ENCODE results near the gene IRF7. TPM values are rescaled to one million over a fixed set of nuclear protein-coding genes. Genes with fewer than 3 reads are reported as not detected.

The IRF7 gene
- total RNA-seq, 1 donor from 2014 or later, result 75.4 TPM

GRCh38 chr11:563066-563811 lies 52.5 kb downstream of the IRF7 start:
- Histone ChIP-seq H3K9ac (ENCODE audit: low read length) (no peak overlapping the region), H3K4me1 (ENCODE audit: insufficient read depth, low read length) (peaks cover 8% of the 10 kb centered on the region)
- H3K4me3 Mint-ChIP-seq (ENCODE audit: unreplicated experiment), result no peak overlapping the region

More at GRCh38 chr11:563066-563811, 52.5 kb downstream of the IRF7 start:
- Histone ChIP-seq H3K4me3 (ENCODE audit: insufficient read depth, low read depth, low read length) (no peak overlapping the region), H3K79me2 (ENCODE audit: insufficient read depth, low read length) (no peaks in the 10 kb centered on the region), H3K4me2 (ENCODE audit: low read length) (no peak overlapping the region), H3K9me3 (ENCODE audit: insufficient read depth, low read depth, low read length) (no peaks in the 10 kb centered on the region), H3K27ac (ENCODE audit: low read depth, low read length) (no peak overlapping the region), H3K27me3 (ENCODE audit: insufficient read depth, low read length) (peaks cover 5% of the 10 kb centered on the region), H3K36me3 (ENCODE audit: insufficient read depth, low read length) (no peaks in the 10 kb centered on the region), H2AFZ (ENCODE audit: low read depth, low read length) (no peak overlapping the region), H4K20me1 (ENCODE audit: insufficient read depth, low read length) (no peaks in the 10 kb centered on the region)
- Mint-ChIP-seq H3K4me1 (ENCODE audit: low read depth, unreplicated experiment) (peaks cover 7% of the 10 kb centered on the region), H3K36me3 (ENCODE audit: low read depth, unreplicated experiment) (peaks cover 9% of the 10 kb centered on the region), H3K9me3 (ENCODE audit: unreplicated experiment) (peaks cover 2% of the 10 kb centered on the region), H3K27me3 (ENCODE audit: low read depth, unreplicated experiment) (no peaks in the 10 kb centered on the region), H3K27ac (ENCODE audit: unreplicated experiment) (no peak overlapping the region)
- DNase-seq (ENCODE audit: low read depth) (no peak), FAIRE-seq (no peak)
- TF ChIP-seq, protein P1, sequence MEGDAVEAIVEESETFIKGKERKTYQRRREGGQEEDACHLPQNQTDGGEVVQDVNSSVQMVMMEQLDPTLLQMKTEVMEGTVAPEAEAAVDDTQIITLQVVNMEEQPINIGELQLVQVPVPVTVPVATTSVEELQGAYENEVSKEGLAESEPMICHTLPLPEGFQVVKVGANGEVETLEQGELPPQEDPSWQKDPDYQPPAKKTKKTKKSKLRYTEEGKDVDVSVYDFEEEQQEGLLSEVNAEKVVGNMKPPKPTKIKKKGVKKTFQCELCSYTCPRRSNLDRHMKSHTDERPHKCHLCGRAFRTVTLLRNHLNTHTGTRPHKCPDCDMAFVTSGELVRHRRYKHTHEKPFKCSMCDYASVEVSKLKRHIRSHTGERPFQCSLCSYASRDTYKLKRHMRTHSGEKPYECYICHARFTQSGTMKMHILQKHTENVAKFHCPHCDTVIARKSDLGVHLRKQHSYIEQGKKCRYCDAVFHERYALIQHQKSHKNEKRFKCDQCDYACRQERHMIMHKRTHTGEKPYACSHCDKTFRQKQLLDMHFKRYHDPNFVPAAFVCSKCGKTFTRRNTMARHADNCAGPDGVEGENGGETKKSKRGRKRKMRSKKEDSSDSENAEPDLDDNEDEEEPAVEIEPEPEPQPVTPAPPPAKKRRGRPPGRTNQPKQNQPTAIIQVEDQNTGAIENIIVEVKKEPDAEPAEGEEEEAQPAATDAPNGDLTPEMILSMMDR (IDR thresholded peaks at IDR 0.05; ENCODE audit: insufficient read depth, low read depth, low read length), result no peak
- TF ChIP-seq EZH2 (IDR thresholded peaks at IDR 0.05; ENCODE audit: insufficient read depth, low read length), result no peak

Small RNAs within 50 kb of the gene (microRNA-seq; reads per million reads assigned to microRNA genes)
- gene MIR210, result 1,187 reads per million, percentile 83 among the genes with 10 or more reads in this experiment

Other genes starting within 250 kb of the IRF7 start
- gene B4GALNT4, start 246.5 kb downstream of the IRF7 start, total RNA-seq, result 64.6 and 68.5 TPM in 2 replicates
- gene PKP3, start 221.7 kb downstream of the IRF7 start, total RNA-seq, result 1.1 and 2.1 TPM in 2 replicates
- 6.2 and 7.2 TPM in 2 replicates for gene SIGIRR, start 201.0 kb downstream of the IRF7 start, total RNA-seq
- gene ANO9, start 173.9 kb downstream of the IRF7 start, total RNA-seq, result 0.82 and 1.9 TPM in 2 replicates
- 40.3 and 47.3 TPM in 2 replicates for gene PTDSS2, start 165.7 kb downstream of the IRF7 start, total RNA-seq
- gene RNH1, start 108.7 kb downstream of the IRF7 start, total RNA-seq, result 117 and 130 TPM in 2 replicates
- 78.5 and 84.2 TPM in 2 replicates for gene HRAS, start 80.4 kb downstream of the IRF7 start, total RNA-seq
- gene LRRC56, start 78.4 kb downstream of the IRF7 start, total RNA-seq, result 0.82 and 1.8 TPM in 2 replicates
- 2.5 and 2.8 TPM in 2 replicates for gene LMNTD2, start 55.2 kb downstream of the IRF7 start, total RNA-seq
- 31.1 and 32.3 TPM in 2 replicates for gene RASSF7, start 55.0 kb downstream of the IRF7 start, total RNA-seq
- 38.0 and 38.3 TPM in 2 replicates for gene PHRF1, start 39.5 kb downstream of the IRF7 start, total RNA-seq
- gene CDHR5, start 9.0 kb upstream of the IRF7 start, total RNA-seq, result 0.12 TPM in 1 of 2 replicates, not detected in the other
- gene SCT, start 11.2 kb upstream of the IRF7 start, total RNA-seq, result 2.0 and 4.0 TPM in 2 replicates
- gene DRD4, start 21.3 kb upstream of the IRF7 start, total RNA-seq, result 9.9 and 12.0 TPM in 2 replicates
- 44.1 and 48.9 TPM in 2 replicates for gene DEAF1, start 79.3 kb upstream of the IRF7 start, total RNA-seq
- 16.1 and 18.4 TPM in 2 replicates for gene TMEM80, start 79.9 kb upstream of the IRF7 start, total RNA-seq
- gene EPS8L2, start 90.3 kb upstream of the IRF7 start, total RNA-seq, result 103 and 129 TPM in 2 replicates
- gene TALDO1, start 131.5 kb upstream of the IRF7 start, total RNA-seq, result 150 and 155 TPM in 2 replicates
- 51.9 and 60.0 TPM in 2 replicates for gene GATD1, start 161.5 kb upstream of the IRF7 start, total RNA-seq
- gene CEND1, start 174.1 kb upstream of the IRF7 start, total RNA-seq, result 0.59 and 0.62 TPM in 2 replicates
- 20.5 and 21.4 TPM in 2 replicates for gene SLC25A22, start 182.3 kb upstream of the IRF7 start, total RNA-seq
- 22.2 and 26.8 TPM in 2 replicates for gene PIDD1, start 189.3 kb upstream of the IRF7 start, total RNA-seq
- gene RPLP2, start 194.0 kb upstream of the IRF7 start, total RNA-seq, result 1,592 and 1,666 TPM in 2 replicates
- gene PNPLA2, start 203.0 kb upstream of the IRF7 start, total RNA-seq, result 46.8 and 50.8 TPM in 2 replicates
- 2.6 TPM in 2 replicates for gene CRACR2B, start 212.0 kb upstream of the IRF7 start, total RNA-seq
- gene CD151, start 217.0 kb upstream of the IRF7 start, total RNA-seq, result 414 and 421 TPM in 2 replicates
- gene POLR2L, start 226.6 kb upstream of the IRF7 start, total RNA-seq, result 194 and 212 TPM in 2 replicates
- gene TSPAN4, start 226.9 kb upstream of the IRF7 start, total RNA-seq, result 69.5 and 75.5 TPM in 2 replicates

Measured in astrocyte (in vitro differentiated cells and primary cell).